B cell (primary cell): Measurements from ENCODE around the gene GDI2. TPM values are rescaled to one million over a fixed set of nuclear protein-coding genes. Genes with fewer than 3 reads are reported as not detected.

Experiments used
- ATAC-seq: fragments of 200-7000 bp; cut with Tn5 transposase; one replicate; pipeline ENCODE4 v1.10.0; 2021; ENCODE audit warnings: low read depth, mild to moderate bottlenecking, moderate number of reproducible peaks, moderate library complexity
- CTCF ChIA-PET: fragments of 350-600 bp; sonication (Branson Sonifier 250); formaldehyde crosslinking; loops from one replicate; lab custom pipeline; 2021; ENCODE audit warnings: antibody characterized with exemption, inconsistent platforms; lab: Charles Lee
- POLR2A ChIA-PET: fragments of 350-600 bp; sonication (Branson Sonifier 250); formaldehyde crosslinking; loops from one replicate; lab custom pipeline; 2021; ENCODE audit warnings: antibody characterized with exemption; lab: Charles Lee
- DNase-seq: peaks from one replicate; pipeline ENCODE4 v3.0.0; 2013
- H2AFZ ChIP-seq: 2 replicates; pipeline ENCODE4 v1.6.1; 2012; ENCODE audit warnings: mild to moderate bottlenecking, low read depth, low read length; ENCODE audit not compliant: insufficient read depth, poor library complexity, severe bottlenecking
- H3K27ac ChIP-seq, 2 donors: 1 replicate in 1 of 2; 2 replicates in 1 of 2; pipeline ENCODE4 v1.5.1; 2012 to 2013; ENCODE audit warnings: low read length in 2 of 2, mild to moderate bottlenecking in 2 of 2, moderate library complexity in 1 of 2
- H3K27me3 ChIP-seq, 4 experiments: fragments of 200-600 bp in 1 of 4; sonication (generic) in 1 of 4; replicated peaks in 1 of 4; 1 replicate in 2 of 4; 2 replicates in 2 of 4; pipeline versions ENCODE4 v1.6.1 to v1.7.0; 2013 to 2016; ENCODE audit warnings: low read length in 3 of 4, mild to moderate bottlenecking in 2 of 4, mixed read lengths in 1 of 4, moderate library complexity in 1 of 4; ENCODE audit not compliant: insufficient read depth in 4 of 4, control insufficient read depth in 3 of 4; ENCODE audit errors: control extremely low read depth in 1 of 4
- H3K36me3 ChIP-seq, 2 experiments: replicated peaks in 1 of 2; 1 replicate in 1 of 2; 2 replicates in 1 of 2; pipeline versions ENCODE4 v1.6.1 to v1.7.1; 2013; ENCODE audit warnings: low read length in 1 of 2; ENCODE audit not compliant: insufficient read depth in 2 of 2, control insufficient read depth in 1 of 2; ENCODE audit errors: control extremely low read depth in 1 of 2, extremely low read depth in 1 of 2
- H3K4me1 ChIP-seq, 2 donors: fragments of 200-600 bp in 1 of 2; sonication (generic) in 1 of 2; 1 replicate in 1 of 2; 2 replicates in 1 of 2; pipeline versions ENCODE4 v1.5.1 to v1.6.1; 2013 to 2017; ENCODE audit warnings: low read length in 2 of 2; ENCODE audit not compliant: control insufficient read depth in 2 of 2, insufficient read depth in 2 of 2
- H3K4me2 ChIP-seq: replicated peaks from 2 replicates; pipeline ENCODE3; 2012; ENCODE audit warnings: mild to moderate bottlenecking, low read depth, low read length; ENCODE audit not compliant: poor library complexity, severe bottlenecking
- H3K4me3 ChIP-seq, 5 experiments: fragments of 200-600 bp in 1 of 5; sonication (generic) in 1 of 5; 1 replicate in 3 of 5; 2 replicates in 2 of 5; pipeline versions ENCODE4 v1.5.1 to v1.7.0; 2011 to 2016; ENCODE audit warnings: low read length in 4 of 5, mild to moderate bottlenecking in 4 of 5, low read depth in 2 of 5, control low read depth in 1 of 5, moderate library complexity in 1 of 5; ENCODE audit not compliant: insufficient read depth in 1 of 5; ENCODE audit errors: control extremely low read depth in 1 of 5, extremely low read depth in 1 of 5
- H3K79me2 ChIP-seq: fragments of 200-600 bp; sonication (generic); one replicate; pipeline ENCODE4 v1.6.0; 2016; ENCODE audit warnings: low read length; ENCODE audit not compliant: control insufficient read depth, insufficient read depth
- H3K9ac ChIP-seq: fragments of 200-600 bp; sonication (generic); 2 replicates; pipeline ENCODE4 v1.6.1; 2017; ENCODE audit warnings: mild to moderate bottlenecking, low read length, moderate library complexity
- H3K9me3 ChIP-seq, 3 donors: one replicate each; pipeline versions ENCODE4 v1.6.1 to v1.7.1; 2013; ENCODE audit warnings: low read length in 2 of 3; ENCODE audit not compliant: control insufficient read depth in 2 of 3, insufficient read depth in 1 of 3; ENCODE audit errors: control extremely low read depth in 1 of 3
- H4K20me1 ChIP-seq: 2 replicates; pipeline ENCODE4 v1.6.0; 2012; ENCODE audit warnings: mild to moderate bottlenecking, low read length; ENCODE audit not compliant: insufficient read depth, control insufficient read depth, poor library complexity, severe bottlenecking
- H3K27ac Mint-ChIP-seq: one replicate; pipeline ENCODE4 v1.8.0; 2021; ENCODE audit warnings: mixed read lengths
- H3K27me3 Mint-ChIP-seq: one replicate; pipeline ENCODE4 v1.8.0; 2021; ENCODE audit warnings: mixed read lengths
- H3K4me1 Mint-ChIP-seq: one replicate; pipeline ENCODE4 v1.8.0; 2021; ENCODE audit warnings: mixed read lengths
- H3K4me3 Mint-ChIP-seq: one replicate; pipeline ENCODE4 v1.8.0; 2021; ENCODE audit warnings: mixed read lengths
- H3K9me3 Mint-ChIP-seq: one replicate; pipeline ENCODE4 v1.8.0; 2022; ENCODE audit warnings: mixed read lengths; ENCODE audit not compliant: insufficient read depth
- EZH2 ChIP-seq: IDR thresholded peaks from 2 replicates; pipeline ENCODE4 v1.6.1; 2012; ENCODE audit warnings: borderline replicate concordance, low read depth, mild to moderate bottlenecking, moderate library complexity, low read length; ENCODE audit not compliant: insufficient read depth, poor library complexity, severe bottlenecking
- WGBS: methylation state at CpG from one replicate; pipeline ENCODE4 v1.1.5; 2013; ENCODE audit warnings: missing lambda C conversion rate; ENCODE audit not compliant: insufficient coverage; 5-methylcytosine and 5-hydroxymethylcytosine counted together
- intact Hi-C: fragments of 100-400 bp; cut with micrococcal nuclease; formaldehyde crosslinking; loops from one replicate; pipeline ENCODE4 v1.10.0; 2022
- polyA plus RNA-seq: library from polyadenylated mRNA; depleted of rRNA; stranded (reverse); fragments of >200 nt; gene quantifications from 2 replicates; pipeline ENCODE4 v1.2.3, GENCODE V29; 2012
- total RNA-seq, 2 donors: library from RNA; stranded (reverse); fragments of 120-200 nt in 1 of 2; gene quantifications; 1 replicate in 1 of 2; 2 replicates in 1 of 2; pipeline versions ENCODE4 v1.2.3 to v1.2.4, GENCODE V29; 2013 to 2022
- TF ChIP-seq, protein P1 (sequence below): fragments of 200-600 bp; IDR thresholded peaks from one replicate; pipeline ENCODE4 v1.8.0; 2022; ENCODE audit warnings: antibody characterized with exemption, mild to moderate bottlenecking

The GDI2 gene
- total and polyA plus RNA-seq, 2 donors (not counting 1 experiment from before 2014, with no cell fraction given), result 91.1 to 187 TPM

DNA sequence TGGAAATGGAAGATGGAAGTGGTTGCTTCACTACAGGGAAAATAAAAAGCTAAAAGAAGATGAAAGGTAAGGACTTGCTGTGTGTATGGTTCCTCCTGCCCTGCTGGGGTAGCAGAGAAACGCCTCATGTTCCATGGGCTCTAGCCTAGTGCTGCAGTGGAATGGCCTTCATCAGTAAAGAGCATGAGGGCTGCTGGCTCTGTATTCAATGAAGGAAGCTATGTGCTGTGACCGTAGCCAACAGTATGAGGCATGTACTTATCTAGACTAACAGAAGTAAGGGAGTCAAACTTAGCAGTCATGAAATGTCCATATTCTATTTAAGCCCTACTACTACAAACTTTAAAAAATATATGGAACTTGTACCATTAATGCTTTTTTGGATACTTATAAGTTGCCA is 54.3 kb downstream of the GDI2 start:
- no peaks in the 10 kb centered on the region for H4K20me1 ChIP-seq
- no peak overlapping the region for H3K4me3 Mint-ChIP-seq
- H3K9me3 ChIP-seq, result no peaks in the 10 kb centered on the region
- no peak overlapping the region for H3K4me3 ChIP-seq
- peak overlapping the region; percentile 60 for H3K27ac Mint-ChIP-seq
- no peak overlapping the region for H3K9ac ChIP-seq
- H3K36me3 ChIP-seq, result peaks cover 3 to 73% of the 10 kb centered on the region in 2 experiments
- no peak overlapping the region for H2AFZ ChIP-seq
- TF ChIP-seq, protein P1, sequence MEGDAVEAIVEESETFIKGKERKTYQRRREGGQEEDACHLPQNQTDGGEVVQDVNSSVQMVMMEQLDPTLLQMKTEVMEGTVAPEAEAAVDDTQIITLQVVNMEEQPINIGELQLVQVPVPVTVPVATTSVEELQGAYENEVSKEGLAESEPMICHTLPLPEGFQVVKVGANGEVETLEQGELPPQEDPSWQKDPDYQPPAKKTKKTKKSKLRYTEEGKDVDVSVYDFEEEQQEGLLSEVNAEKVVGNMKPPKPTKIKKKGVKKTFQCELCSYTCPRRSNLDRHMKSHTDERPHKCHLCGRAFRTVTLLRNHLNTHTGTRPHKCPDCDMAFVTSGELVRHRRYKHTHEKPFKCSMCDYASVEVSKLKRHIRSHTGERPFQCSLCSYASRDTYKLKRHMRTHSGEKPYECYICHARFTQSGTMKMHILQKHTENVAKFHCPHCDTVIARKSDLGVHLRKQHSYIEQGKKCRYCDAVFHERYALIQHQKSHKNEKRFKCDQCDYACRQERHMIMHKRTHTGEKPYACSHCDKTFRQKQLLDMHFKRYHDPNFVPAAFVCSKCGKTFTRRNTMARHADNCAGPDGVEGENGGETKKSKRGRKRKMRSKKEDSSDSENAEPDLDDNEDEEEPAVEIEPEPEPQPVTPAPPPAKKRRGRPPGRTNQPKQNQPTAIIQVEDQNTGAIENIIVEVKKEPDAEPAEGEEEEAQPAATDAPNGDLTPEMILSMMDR, result no peak
- TF ChIP-seq EZH2, result no peak
- CTCF ChIA-PET, result interaction anchor here (0.5 kb wide), 1 partner anchor 136 kb away, joined by 3 read pairs; no protein-coding TSS in a partner anchor
- H3K27me3 ChIP-seq, result no peaks in the 10 kb centered on the region
- H3K4me1 ChIP-seq, result no peaks in the 10 kb centered on the region
- POLR2A ChIA-PET, result no interaction called here
- H3K27me3 Mint-ChIP-seq, result no peaks in the 10 kb centered on the region
- no peaks in the 10 kb centered on the region for H3K4me1 Mint-ChIP-seq
- DNase-seq (no peak), ATAC-seq (no peak)
- H3K9me3 Mint-ChIP-seq, result no peaks in the 10 kb centered on the region
- intact Hi-C loops, result no loop called here
- H3K27ac ChIP-seq, result peak overlapping the region in 1 of 2 donors; percentile 64
- no peaks in the 10 kb centered on the region for H3K79me2 ChIP-seq
- no peak overlapping the region for H3K4me2 ChIP-seq
- 92% methylated on average over 1 of the region's 2 CpGs for WGBS

DNA sequence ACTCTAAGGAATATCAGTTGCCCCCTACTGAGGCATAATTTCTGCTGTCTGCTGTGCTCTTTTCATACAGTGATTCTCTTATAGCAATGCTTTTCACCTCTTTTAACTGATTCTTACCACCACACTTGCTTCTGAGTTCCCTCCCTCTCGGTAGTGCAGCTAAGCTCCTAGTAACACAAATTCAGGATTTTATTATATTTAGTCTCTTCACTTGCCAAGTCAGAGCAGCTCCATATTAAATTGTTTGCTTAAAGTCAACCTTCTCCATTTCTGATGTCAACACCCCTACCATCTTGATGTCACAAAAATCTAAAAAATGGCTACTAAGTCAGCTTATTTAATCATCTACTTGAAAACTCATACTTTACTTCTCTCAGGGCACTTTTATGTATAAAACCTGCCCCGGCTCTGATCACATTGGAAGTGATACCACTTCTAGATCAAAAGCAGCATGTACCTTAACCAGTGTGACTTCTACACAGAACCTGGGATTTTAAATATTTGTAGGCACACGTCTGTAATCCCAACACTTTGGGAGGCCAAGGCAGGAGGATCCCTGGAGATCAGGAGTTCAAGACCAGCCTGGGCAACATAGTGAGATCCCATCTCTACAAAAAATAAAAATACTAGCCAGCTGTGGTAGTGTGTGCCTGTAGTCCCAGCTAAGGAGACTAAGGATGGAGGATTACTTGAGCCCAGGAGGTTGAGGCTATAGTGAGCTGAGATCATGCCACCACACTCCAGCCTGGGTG is 55.3 kb downstream of the GDI2 start:
- intact Hi-C loops, result no loop called here
- H3K4me2 ChIP-seq, result no peak overlapping the region
- H2AFZ ChIP-seq, result no peak overlapping the region
- no peaks in the 10 kb centered on the region for H3K79me2 ChIP-seq
- POLR2A ChIA-PET, result no interaction called here
- Mint-ChIP-seq H3K27me3 (no peaks in the 10 kb centered on the region), H3K4me1 (no peaks in the 10 kb centered on the region), H3K4me3 (no peak overlapping the region), H3K27ac (peak overlapping the region; percentile 71), H3K9me3 (no peaks in the 10 kb centered on the region)
- CTCF ChIA-PET, result interaction anchor here (1.0 to 1.6 kb wide), 2 partner anchors 10 to 11 kb away, joined by 3 read pairs; no protein-coding TSS in a partner anchor
- H3K4me1 ChIP-seq, result no peaks in the 10 kb centered on the region
- no peak overlapping the region for H3K9ac ChIP-seq
- no peak for ATAC-seq
- TF ChIP-seq, protein P1, result no peak
- peaks cover 3 to 69% of the 10 kb centered on the region in 2 experiments for H3K36me3 ChIP-seq
- peak overlapping the region in 1 of 2 donors; percentile 64 for H3K27ac ChIP-seq
- no peak for DNase-seq
- no peaks in the 10 kb centered on the region for H3K27me3 ChIP-seq
- no peaks in the 10 kb centered on the region for H4K20me1 ChIP-seq
- no peaks in the 10 kb centered on the region for H3K9me3 ChIP-seq
- H3K4me3 ChIP-seq, result no peak overlapping the region
- WGBS, result 100% methylated on average over 2 of the region's 3 CpGs
